ENCODE data around the gene PTGR2.

GRCh38 chr14:73816393-73816816, 35.2 kb upstream of the PTGR2 start:
- TF ChIP-seq CTCF (conservative IDR thresholded peaks at IDR 0.05 in 1 of 2, IDR thresholded peaks at IDR 0.05 in 1 of 2; ENCODE audit: low read depth in 1 of 2, low read length in 2 of 2), result no peak
- no peak for TF ChIP-seq EZH2 (IDR thresholded peaks at IDR 0.05; ENCODE audit: low read length, missing control alignments)
